Amniotic epithelial cell (primary cell): ENCODE results near the gene DYNC1I1.

Experiments used
- DNase-seq: peaks from one replicate; pipeline ENCODE4 v3.0.0-alpha.2; 2010; ENCODE audit warnings: low read depth

The DYNC1I1 gene

DNA sequence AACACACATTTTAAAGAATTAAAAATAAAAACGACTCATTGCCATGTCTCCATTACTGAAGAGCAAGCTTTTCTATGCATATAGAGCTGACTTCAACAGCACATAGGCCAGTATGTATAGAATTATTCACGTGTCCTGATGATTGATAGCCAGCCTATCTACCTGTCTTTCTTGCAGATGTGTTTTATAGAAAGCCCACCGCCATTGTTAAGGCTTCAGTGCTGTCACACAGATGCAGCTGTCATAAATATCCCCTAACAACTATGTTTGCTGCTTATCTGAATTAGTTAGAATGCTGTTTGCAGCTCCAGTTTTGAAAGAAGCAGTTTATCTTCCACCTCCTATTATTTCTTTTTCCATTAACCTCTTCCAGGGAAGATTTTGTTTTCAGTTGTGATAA, 313.6 kb downstream of the DYNC1I1 start:
- DNase-seq = no peak

GRCh38 chr7:96088579-96088978, 316.2 kb downstream of the DYNC1I1 start:
- peak; percentile 13 for DNase-seq

- DNase-seq = no peak
These were observed 317.2 kb downstream of the DYNC1I1 start for GRCh38 chr7:96089511-96089910.

- no peak for DNase-seq
These were observed 318.4 kb downstream of the DYNC1I1 start for GRCh38 chr7:96090756-96091155.

DNA sequence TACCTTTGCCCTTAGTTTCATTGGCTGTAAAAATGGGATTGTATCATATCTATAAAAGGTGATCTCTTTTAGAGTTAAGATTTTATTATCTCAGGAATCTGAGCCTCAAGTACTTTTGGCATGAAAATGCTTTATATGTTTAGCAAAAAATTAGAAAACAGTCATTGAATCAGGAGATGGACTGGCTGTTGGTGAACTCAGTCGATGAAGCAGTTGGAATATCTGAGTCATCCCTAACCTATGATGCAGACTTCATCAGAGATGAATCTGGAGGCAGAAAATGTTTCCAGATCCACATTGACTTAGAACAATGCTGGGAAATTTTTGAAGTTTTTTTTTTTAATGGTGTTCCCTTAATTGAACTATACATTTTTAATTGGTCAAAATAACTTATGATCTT, 321.1 kb downstream of the DYNC1I1 start:
- peak; percentile 70 for DNase-seq

DNA sequence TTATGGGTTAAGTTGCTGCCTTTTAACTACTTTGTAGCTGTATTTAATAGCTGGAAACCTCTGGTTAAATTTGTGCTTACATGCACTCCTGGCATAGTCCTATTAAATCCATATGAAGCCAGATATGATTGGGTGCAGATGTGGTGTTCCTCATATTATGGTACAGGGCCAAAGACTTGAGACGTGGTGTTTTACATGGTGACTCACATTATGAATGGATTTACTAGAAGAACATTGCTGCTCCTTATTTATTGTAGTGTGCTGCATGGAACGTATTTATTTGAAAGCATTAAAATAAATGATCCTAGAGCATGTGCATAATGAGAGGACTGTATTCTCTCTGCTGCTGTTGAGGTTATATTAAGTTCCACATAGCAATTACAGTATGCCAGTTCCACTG, 325.5 kb downstream of the DYNC1I1 start:
- DNase-seq = no peak

DNA sequence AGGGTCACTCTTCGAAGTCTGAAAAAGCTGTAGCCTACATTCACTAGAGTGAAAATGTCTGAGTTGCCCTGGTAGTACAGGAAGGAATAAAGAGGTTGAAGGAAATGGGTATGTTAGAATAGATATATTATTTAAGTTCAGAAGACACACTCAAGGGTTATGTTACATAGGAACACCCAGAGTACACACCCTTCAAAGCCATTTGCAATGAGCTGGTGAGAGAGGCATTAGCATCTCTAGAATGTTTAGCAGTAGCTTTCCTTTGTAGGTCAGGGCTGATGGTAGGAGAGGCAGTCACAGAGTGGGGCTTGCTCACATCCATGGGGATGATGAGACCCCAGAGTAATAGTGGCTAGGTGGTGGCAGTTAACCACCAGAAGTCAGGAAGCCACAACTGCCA, 328.4 kb downstream of the DYNC1I1 start:
- DNase-seq = no peak

- DNase-seq = no peak
These were observed 329.9 kb downstream of the DYNC1I1 start for GRCh38 chr7:96102096-96102811.

DNA sequence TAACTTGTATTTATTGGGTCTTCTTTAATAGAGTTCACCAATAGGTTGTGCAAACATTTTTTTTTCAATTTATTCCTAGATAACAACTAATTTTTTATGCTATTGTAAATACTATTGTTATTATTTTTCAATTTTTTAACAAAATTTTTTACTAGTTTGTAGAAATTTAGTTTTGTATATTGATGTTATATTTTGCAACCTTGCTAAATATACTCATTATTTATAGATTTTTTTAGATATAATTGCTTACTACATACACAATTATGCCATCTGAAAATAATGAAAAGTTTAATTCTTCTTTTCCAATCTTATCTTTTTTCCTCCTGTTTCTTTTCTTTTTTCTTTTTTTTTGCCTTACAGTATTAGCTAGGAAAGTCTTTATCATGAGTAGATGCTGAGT, 332.6 kb downstream of the DYNC1I1 start:
- DNase-seq = no peak

GRCh38 chr7:96111405-96111804, 339.1 kb downstream of the DYNC1I1 start:
- DNase-seq = no peak

- no peak for DNase-seq
These were observed 341.8 kb downstream of the DYNC1I1 start for GRCh38 chr7:96114190-96114589.

DNA sequence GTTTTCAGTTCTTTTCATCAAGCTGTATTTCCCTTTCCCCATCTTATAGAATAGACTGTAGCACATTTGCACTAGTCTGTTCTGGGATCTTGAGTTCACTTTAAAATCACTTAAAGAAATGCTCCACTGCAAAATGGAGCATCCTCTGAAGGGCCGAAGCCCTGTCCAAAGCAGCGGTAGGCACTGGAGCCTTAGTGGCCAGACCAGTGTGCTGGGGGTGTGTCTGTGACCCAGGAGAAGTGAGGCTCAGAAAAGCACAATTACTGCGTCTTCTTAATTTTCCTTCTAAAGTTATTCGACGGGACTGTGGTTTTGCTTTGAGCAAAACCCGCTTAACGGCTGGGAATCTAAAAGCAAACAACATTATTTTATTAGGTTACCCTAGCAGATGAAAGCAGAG, 343.8 kb downstream of the DYNC1I1 start:
- no peak for DNase-seq

DNA sequence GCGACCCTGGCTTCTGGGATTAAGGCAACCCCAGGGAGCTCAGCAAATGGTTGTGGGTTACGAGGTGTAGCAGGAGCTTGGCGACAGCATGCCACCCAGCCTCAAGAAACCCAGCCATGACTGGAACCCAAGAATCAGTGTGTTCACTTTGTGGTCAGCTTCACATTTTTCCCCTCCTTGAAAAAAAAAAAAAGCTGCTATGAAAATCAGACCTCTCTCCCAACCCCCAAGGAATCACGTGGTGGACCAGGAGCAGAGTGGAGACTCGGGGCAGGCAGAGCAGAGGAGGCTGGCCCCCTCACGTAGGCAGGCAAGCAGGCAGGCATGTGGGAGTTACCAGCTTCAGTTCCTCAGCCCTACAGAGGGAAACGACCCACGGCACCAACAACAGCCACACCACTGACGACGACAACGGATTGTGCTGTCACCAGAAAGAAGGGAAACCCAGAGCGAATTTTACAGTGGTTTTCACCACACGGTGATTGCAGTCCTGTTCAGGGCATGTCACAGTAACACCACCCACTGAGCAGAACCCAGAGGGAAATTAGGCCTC, 346.2 kb downstream of the DYNC1I1 start:
- DNase-seq = peak; percentile 59

- peak; percentile 83 for DNase-seq
These were observed 348.3 kb downstream of the DYNC1I1 start for GRCh38 chr7:96120445-96121225.

DNA sequence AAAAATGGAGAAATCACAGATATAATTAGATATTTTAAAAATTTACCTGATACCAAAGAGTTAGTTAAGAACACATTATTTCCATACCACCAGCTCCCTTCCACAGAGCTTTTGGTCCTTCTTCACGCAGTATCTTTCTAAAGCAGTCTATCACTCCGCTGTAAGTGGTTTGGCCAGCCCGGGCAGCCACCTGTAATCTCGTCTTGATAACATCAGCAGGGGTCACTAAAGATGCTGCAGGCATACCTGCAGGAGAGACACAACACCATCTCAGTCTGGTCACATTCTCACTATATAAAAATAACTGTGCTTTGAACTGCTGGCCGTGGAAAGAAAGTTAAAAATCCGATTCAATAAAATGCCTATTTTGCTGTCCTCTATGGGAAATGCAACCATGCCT, 349.4 kb downstream of the DYNC1I1 start:
- no peak for DNase-seq

DNA sequence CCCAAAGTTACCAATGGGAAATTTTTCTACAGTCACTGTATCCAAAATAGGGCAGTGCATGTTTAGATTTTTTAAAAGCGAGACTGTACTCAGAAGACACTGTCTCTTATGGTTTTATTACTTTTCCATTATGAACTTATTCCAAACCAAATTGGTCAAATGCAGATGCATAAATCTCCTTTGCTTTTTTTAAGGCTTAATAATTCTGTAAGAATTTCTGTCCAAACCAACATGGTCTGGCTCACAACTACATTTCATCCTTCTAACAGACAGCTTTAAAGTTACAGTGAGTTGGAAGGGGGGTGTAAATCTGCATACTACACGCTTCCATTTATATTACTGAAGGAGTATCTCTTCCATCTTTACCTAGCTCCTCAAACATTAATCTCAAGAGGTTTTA, 350.4 kb downstream of the DYNC1I1 start:
- DNase-seq = peak; percentile 30

DNA sequence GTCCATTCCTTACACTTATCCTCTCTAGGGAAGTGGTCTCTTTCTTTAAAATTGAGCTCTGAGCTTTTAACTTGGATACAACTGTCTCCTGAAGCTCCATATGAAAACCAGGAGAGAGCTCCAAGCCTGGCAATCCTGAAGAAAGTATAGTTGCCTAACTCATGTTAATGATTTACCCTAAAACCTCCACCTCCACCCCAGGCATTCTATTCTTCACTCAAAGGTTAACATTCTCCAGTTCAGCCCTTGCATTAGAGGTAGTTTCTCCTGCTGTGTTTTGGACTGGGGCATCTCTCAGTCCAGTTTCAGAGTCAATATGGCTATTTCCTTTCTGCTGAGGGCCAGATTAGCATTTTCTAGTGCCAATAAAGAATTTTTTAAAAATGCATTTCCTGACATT, 354.0 kb downstream of the DYNC1I1 start:
- no peak for DNase-seq

GRCh38 chr7:96127746-96128145, 355.4 kb downstream of the DYNC1I1 start:
- no peak for DNase-seq

GRCh38 chr7:96131525-96131924, 359.2 kb downstream of the DYNC1I1 start:
- no peak for DNase-seq

GRCh38 chr7:96135241-96135640, 362.9 kb downstream of the DYNC1I1 start:
- peak; percentile 20 for DNase-seq

DNA sequence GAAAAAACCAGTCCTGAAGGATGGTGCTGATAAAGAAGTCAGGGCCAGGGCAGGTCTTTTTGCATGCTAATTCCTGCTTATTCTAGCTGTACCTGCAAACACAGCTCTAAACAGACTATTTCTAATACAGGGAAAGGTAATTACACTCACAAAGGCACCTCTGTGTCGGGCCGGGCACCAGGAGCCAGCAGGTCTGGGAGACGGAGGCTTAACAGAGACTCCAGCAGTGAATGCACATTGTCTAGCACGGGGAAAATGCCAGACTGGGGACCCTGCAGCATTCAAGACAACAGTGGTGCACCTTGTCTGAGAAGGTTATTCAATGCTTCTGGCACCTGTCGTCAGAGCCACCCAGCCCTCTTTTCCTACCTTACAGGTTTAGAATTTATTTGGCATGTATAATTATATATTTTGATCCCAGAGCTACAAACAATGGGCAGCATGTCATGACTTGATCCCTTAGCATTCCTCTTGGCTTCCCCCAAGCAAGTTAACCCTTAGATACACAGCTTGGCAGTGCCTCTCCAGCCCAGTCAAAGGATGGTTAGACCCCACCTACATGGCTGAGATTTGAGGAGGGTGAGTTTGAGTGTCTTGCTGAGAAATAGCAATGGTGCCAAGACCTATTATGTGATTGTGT, 364.4 kb downstream of the DYNC1I1 start:
- no peak for DNase-seq

DNA sequence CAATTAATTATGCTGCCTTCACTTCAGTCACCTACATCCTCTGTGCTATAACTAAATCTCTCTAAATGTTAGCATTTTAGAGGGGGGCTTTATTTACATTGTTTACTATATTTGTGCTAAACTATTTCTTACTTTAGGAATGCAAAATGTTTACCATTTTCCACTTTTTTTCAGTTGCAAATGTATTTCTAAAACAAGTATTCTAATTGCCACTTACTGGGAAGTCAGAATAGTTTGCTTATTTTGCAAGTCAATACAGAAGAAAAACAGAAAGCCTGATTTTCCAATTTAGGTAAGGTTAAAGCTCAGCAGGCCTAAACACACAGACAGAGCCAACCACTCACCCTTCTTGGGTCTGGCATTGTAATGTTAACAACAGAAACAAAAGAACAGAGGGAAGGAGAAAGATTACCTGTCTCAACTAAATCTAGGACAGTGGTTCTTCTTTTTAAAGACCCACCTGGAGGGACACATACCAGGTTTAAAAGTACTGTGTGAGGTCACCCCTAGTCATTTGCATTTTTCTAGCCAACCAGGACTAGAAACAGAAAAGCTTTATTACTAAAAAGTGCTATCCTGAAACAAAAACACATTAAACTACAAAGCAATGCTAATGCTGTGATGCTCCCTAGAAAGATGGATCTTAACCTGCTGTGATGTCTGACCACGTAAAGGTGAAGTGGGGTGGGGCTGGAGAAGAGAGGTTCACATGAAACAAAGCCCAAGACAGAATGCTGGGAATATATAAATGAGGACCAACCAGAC, 371.3 kb downstream of the DYNC1I1 start:
- no peak for DNase-seq
